Measurements from ENCODE around the gene PLA2G6.

- TF ChIP-seq EZH2phosphoT487 (IDR thresholded peaks at IDR 0.05; ENCODE audit: low read depth, severe bottlenecking, unreplicated experiment) (no peak), EZH2 (IDR thresholded peaks at IDR 0.05; ENCODE audit: borderline replicate concordance) (no peak)
Measured at GRCh38 chr22:38125751-38126201, 55.9 kb downstream of the PLA2G6 start.

All from hepatocyte (in vitro differentiated cells).